Stimulated activated CD4-positive, alpha-beta T cell treated with anti-CD3 and anti-CD28 coated beads, TNF-alpha, amount 100 ng/mL, for 4 hours (primary cell): ENCODE results near the gene AKAP6.

Experiments used
- DNase-seq, 3 experiments: peaks; one replicate each; pipeline ENCODE4 v3.0.0-alpha.2; 2020; ENCODE audit warnings: low read depth in 3 of 3

Gene AKAP6

GRCh38 chr14:32623300-32624093 is 294.4 kb downstream of the AKAP6 start:
- DNase-seq: no peak

DNA sequence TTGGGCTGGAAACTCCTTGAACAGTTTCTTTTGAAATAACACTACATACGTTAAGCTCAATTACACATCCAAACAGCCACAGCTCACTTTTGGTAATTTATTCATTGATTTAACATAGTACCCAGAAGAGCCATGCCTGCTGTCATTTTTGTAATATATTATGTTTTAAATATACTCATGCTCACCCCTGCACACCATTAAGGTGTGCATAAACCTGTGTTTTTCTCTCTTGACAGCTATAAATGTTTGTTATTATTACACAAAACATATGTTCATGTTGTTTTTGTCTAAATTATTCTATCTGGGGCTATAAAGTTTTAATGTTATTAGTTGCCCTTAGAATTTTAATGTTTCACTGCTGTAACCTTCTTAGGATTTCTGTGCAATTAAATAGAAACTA is 296.1 kb downstream of the AKAP6 start:
- DNase-seq: no peak

DNA sequence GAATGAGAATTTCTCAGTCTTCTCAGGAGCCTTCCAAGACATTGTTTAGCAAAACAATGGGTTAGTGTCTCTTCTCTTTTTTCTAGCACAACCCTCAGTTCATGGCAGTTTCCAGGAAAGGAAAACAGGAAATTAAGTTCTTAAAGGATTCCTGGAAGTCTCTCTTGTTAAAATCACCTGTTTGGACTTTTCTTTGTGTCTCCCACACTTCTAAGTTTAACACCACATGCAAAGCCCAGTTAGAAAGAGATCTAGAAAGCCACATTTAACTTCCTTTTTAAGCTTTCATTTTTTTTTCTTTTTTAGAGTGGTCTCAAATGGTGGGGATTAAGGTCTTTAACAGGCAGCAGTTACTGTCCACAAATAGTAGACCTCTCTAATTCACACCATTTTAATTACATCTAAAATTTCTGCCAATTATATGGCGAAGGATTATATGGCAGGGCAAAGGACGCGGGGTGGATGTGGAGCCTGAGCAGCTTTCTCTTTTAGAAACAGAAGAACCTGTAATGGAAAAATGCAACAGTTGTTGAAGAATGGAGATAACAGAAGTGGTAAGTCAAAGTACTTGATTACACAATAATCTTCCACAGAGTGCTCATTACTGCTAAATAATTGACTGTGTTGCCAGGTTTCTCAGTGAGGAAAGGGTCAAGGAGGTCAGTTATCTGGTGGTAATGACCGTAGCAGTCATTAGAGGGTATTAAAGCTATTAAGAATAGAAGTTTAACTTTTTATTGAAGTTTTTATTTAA is 298.6 kb downstream of the AKAP6 start:
- DNase-seq: no peak

DNA sequence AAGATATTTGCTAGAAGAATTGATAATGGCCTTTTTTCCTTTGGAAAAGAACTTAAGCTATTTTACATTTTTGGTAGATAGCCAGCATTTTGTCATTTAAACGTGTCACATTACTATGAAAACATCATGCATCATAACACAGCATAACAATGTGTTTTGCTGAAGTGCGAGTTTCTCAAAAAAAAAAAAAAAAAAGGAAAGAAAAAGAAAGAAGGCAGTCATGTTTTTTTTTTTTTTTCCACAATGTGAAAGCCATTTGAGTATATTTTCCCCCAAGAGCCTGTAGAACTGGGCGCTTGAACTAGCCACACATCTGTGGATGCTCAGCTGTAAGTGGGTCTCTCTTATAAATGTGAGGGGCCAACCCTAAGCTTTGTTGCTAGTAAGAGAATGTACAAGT is 300.1 kb downstream of the AKAP6 start:
- DNase-seq: no peak

GRCh38 chr14:32630701-32631100 is 301.6 kb downstream of the AKAP6 start:
- DNase-seq: no peak

DNA sequence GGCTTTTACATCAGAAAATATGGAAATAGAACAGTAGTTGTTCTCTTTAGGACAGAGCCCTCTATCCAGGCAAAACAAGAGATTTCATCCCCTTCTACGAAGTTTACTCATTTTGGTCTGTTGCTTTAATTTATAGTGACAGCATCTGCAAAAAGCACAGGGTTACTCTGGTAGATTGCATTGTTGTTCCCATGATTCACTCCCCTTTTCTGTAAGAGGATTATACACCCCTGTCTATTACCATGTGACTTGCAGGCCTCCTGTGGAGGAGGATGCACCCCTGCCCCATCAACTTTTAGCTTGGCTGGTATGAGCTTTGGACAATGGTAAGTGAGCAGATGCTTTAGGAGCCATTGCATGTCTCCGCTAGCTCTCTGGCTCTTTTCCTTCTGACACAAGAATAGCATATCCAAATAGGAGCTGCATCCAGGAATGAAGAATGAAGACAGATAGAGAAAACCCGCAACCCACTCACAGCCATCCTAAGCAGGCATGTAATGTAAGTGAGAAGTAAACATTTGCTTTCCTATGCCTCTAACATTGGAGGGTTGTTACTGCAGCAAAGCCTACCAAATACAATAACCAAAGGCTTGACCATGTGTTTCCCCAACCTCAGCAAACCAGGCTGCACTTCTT is 304.2 kb downstream of the AKAP6 start:
- no peak for DNase-seq

GRCh38 chr14:32633930-32634329 is 304.8 kb downstream of the AKAP6 start:
- no peak for DNase-seq

GRCh38 chr14:32635061-32635719 is 306.1 kb downstream of the AKAP6 start:
- DNase-seq: no peak

GRCh38 chr14:32637582-32637981 is 308.5 kb downstream of the AKAP6 start:
- no peak for DNase-seq

- no peak for DNase-seq
Measured at GRCh38 chr14:32639208-32639607, 310.1 kb downstream of the AKAP6 start.

DNA sequence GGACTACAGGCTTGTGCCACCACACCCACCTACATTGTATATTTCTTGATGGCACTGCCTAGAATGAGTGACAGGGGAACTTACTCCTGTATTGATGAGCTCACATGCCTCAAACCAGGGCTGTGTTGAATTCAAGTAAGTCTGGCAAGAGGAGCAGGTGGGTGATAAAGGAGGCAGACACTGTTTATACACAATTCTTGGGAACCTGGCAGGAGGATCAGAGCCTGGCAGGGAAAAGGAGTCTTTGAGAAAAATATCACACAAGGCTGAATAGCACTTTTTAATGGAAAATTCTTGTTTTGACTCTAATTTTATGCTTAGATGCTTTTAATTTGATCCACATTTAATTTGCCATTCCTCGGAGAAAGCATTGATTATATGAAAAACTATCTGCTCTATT is 316.5 kb downstream of the AKAP6 start:
- DNase-seq: no peak

GRCh38 chr14:32648434-32648833 is 319.3 kb downstream of the AKAP6 start:
- no peak for DNase-seq

- DNase-seq: no peak
Measured at GRCh38 chr14:32650030-32650429, 320.9 kb downstream of the AKAP6 start.

DNA sequence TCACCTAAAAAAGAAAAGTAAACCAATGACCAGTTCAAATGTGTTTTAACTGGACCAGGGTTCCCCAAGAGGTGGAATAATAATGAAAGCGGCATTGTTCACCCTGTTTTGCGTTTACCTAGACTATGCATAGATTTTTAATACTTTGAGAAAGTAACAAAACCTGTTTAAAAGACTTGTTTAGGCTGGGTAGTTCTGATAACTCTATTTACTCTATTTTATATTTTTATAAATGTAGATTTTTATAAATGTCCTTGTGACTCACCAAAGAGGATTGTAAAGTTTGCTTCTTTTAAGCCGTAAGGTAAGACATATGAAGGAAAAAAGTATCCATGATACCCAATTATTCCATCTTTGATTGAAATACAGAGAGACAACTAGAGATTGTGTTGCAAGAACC is 321.6 kb downstream of the AKAP6 start:
- DNase-seq: no peak

- DNase-seq: no peak
Measured at GRCh38 chr14:32654106-32654505, 325.0 kb downstream of the AKAP6 start.

GRCh38 chr14:32656601-32657000 is 327.5 kb downstream of the AKAP6 start:
- DNase-seq: no peak

- DNase-seq: no peak
Measured at GRCh38 chr14:32657081-32657480, 328.0 kb downstream of the AKAP6 start.

GRCh38 chr14:32661216-32661615 is 332.1 kb downstream of the AKAP6 start:
- no peak for DNase-seq

GRCh38 chr14:32662211-32662610 is 333.1 kb downstream of the AKAP6 start:
- DNase-seq: no peak

GRCh38 chr14:32666308-32666707 is 337.2 kb downstream of the AKAP6 start:
- DNase-seq: no peak

DNA sequence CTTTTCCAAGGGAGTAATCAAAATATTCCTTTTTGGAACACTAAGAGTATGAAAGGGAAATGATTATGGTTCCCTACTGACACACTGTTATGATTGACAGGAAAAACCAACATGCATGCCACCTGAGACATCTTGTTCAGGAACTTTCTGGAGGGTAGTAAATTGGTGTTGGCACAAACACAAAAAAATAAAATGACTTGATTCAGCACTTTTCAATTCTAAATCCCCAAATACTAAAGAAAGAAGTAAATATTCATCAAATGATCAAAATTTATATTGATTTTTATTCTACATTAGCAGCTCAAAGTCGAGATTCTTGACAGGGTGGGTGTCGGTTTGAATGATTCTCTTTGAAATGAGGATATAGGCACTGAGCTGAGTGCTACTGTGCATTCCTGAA is 338.2 kb downstream of the AKAP6 start:
- DNase-seq: no peak

DNA sequence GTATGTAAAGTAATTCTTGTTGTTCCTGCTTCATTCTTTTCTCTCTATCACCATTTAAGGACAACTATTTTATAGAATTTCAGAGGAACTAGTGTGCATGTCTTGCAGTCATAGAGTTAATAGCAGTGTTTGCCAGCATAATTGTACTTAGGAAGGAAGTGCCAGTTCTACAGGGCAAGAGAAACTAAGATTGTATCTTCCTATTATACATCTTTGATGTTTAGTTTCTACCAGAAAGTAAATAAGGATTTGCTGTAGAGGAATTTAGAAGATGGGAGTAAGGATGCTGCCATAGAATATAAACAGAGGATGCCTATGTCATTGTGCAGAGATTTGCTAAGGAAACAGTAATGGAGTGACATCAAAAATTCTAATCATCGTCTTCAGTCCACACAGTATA is 338.7 kb downstream of the AKAP6 start:
- no peak for DNase-seq
